Vagina (tissue), 2 donors: ENCODE results near the gene CDKN1A.

ENCODE experiments used
- POLR2A ChIP-seq, 2 donors: fragments of 450-650 bp; IDR thresholded peaks; one replicate each; pipeline ENCODE4 v1.6.1; 2017; ENCODE audit warnings: antibody characterized with exemption in 2 of 2, mild to moderate bottlenecking in 2 of 2, moderate library complexity in 2 of 2
- TF ChIP-seq, protein P1 (sequence below), 3 experiments: fragments of 450-650 bp in 2 of 3; fragments of 200-600 bp in 1 of 3; sonication (generic) in 1 of 3; IDR thresholded peaks; one replicate each; pipeline ENCODE4 v1.5.1; 2017 to 2019; ENCODE audit warnings: antibody characterized with exemption in 3 of 3, mild to moderate bottlenecking in 2 of 3, moderate library complexity in 2 of 3

DNA sequence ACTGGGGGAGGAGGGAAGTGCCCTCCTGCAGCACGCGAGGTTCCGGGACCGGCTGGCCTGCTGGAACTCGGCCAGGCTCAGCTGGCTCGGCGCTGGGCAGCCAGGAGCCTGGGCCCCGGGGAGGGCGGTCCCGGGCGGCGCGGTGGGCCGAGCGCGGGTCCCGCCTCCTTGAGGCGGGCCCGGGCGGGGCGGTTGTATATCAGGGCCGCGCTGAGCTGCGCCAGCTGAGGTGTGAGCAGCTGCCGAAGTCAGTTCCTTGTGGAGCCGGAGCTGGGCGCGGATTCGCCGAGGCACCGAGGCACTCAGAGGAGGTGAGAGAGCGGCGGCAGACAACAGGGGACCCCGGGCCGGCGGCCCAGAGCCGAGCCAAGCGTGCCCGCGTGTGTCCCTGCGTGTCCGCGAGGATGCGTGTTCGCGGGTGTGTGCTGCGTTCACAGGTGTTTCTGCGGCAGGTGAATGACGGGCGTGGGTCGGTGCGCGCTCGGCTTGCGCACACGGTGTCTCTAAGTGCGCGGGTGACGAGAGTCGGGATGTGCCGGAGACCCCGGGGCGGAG lies at the start of gene CDKN1A:
- TF ChIP-seq, protein P1, sequence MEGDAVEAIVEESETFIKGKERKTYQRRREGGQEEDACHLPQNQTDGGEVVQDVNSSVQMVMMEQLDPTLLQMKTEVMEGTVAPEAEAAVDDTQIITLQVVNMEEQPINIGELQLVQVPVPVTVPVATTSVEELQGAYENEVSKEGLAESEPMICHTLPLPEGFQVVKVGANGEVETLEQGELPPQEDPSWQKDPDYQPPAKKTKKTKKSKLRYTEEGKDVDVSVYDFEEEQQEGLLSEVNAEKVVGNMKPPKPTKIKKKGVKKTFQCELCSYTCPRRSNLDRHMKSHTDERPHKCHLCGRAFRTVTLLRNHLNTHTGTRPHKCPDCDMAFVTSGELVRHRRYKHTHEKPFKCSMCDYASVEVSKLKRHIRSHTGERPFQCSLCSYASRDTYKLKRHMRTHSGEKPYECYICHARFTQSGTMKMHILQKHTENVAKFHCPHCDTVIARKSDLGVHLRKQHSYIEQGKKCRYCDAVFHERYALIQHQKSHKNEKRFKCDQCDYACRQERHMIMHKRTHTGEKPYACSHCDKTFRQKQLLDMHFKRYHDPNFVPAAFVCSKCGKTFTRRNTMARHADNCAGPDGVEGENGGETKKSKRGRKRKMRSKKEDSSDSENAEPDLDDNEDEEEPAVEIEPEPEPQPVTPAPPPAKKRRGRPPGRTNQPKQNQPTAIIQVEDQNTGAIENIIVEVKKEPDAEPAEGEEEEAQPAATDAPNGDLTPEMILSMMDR (IDR thresholded peaks at IDR 0.05), result peak in 1 of 3 experiments; percentile 17
- peak in 1 of 2 donors; percentile 99 for TF ChIP-seq POLR2A (IDR thresholded peaks at IDR 0.05)
